ENCODE results near the gene GPC5. TPM values are rescaled to one million over a fixed set of nuclear protein-coding genes. Genes with fewer than 3 reads are reported as not detected.

GPC5 gene
- total RNA-seq, 1 experiment from 2014 or later, result 0.15 TPM

GRCh38 chr13:91601273-91601672 lies 202.9 kb downstream of the GPC5 start:
- Histone ChIP-seq H3K14ac (ENCODE audit: insufficient read depth, low read length) (no peak overlapping the region), H2BK15ac (ENCODE audit: low read depth, low read length) (no peak overlapping the region), H3K27me3 (ENCODE audit: insufficient read depth, low read length) (no peaks in the 10 kb centered on the region), H2BK20ac (ENCODE audit: low read depth, low read length, poor library complexity, severe bottlenecking) (no peak overlapping the region), H4K20me1 (ENCODE audit: control insufficient read depth, insufficient read depth, insufficient read length) (no peaks in the 10 kb centered on the region), H2AK5ac (ENCODE audit: insufficient read length, low read length) (no peak overlapping the region), H2BK12ac (ENCODE audit: insufficient read length, low read depth, low read length) (no peak overlapping the region), H3K27ac (ENCODE audit: insufficient read length, low read depth, low read length) (no peak overlapping the region), H3K9ac (ENCODE audit: extremely low read depth, insufficient read length, low read length) (no peak overlapping the region), H3K23me2 (ENCODE audit: insufficient read length, low read depth, low read length, poor library complexity, severe bottlenecking) (no peaks in the 10 kb centered on the region), H3K4ac (ENCODE audit: low read depth, low read length) (no peak overlapping the region), H3K56ac (ENCODE audit: insufficient read length, low read depth, low read length) (no peak overlapping the region), H2BK5ac (ENCODE audit: insufficient read length, low read length) (no peak overlapping the region), H4K5ac (ENCODE audit: insufficient read length, low read depth, low read length) (no peak overlapping the region), H4K8ac (replicated peaks; ENCODE audit: insufficient read length, low read depth, low read length) (no peak overlapping the region), H4K91ac (ENCODE audit: insufficient read length, low read depth, low read length) (no peak overlapping the region), H3K23ac (ENCODE audit: insufficient read length, low read depth, low read length) (no peak overlapping the region), H3K4me2 (ENCODE audit: insufficient read depth, insufficient read length, low read length) (no peak overlapping the region), H3T11ph (ENCODE audit: low read length) (no peak overlapping the region), H2AFZ (ENCODE audit: low read length) (no peak overlapping the region), H2BK120ac (ENCODE audit: low read depth, low read length, poor library complexity, severe bottlenecking) (no peak overlapping the region), H3K79me1 (ENCODE audit: insufficient read depth, low read depth, low read length, poor library complexity, severe bottlenecking) (no peaks in the 10 kb centered on the region), H3K4me1 (ENCODE audit: insufficient read depth, low read length) (no peaks in the 10 kb centered on the region), H3K79me2 (ENCODE audit: insufficient read depth, low read length) (no peaks in the 10 kb centered on the region), H3K9me3 (ENCODE audit: control insufficient read depth, low read depth, low read length) (no peaks in the 10 kb centered on the region), H3K18ac (ENCODE audit: insufficient read length, low read depth, low read length) (no peak overlapping the region)
- no peaks in the 10 kb centered on the region for H3K4me1 Mint-ChIP-seq
- WGBS (ENCODE audit: extremely low coverage, insufficient read length, low lambda C conversion rate), result no CpG with 5 or more reads among the region's 9 CpGs
- no peak for DNase-seq
- H3K4me3 Mint-ChIP-seq, result no peak overlapping the region
- H3K9me3 Mint-ChIP-seq, result no peaks in the 10 kb centered on the region
- H3K36me3 Mint-ChIP-seq (ENCODE audit: insufficient read depth in 1 of 3, low read depth in 3 of 3), result no peaks in the 10 kb centered on the region
- TF ChIP-seq CTCF (conservative IDR thresholded peaks at IDR 0.05), result no peak
- H3K27me3 Mint-ChIP-seq (ENCODE audit: low read depth), result no peaks in the 10 kb centered on the region; the same call in 1 of the 2 replicates
- H3K27ac Mint-ChIP-seq, result no peak overlapping the region

Data from H9 (cell line).